Measurements from ENCODE around the gene GRN. TPM values are rescaled to one million over a fixed set of nuclear protein-coding genes. Genes with fewer than 3 reads are reported as not detected.
"Not testable (repeated sequence)": the region's sequence is repeated elsewhere in the genome, so short reads cannot be mapped to it uniquely, and the experiment has no call there.

Gene GRN
- total RNA-seq, 1 donor from 2014 or later: 288 TPM

- no peak for DNase-seq (ENCODE audit: low read depth, low spot score)
Observed at GRCh38 chr17:44360826-44361225, 15.7 kb downstream of the GRN start.

- DNase-seq (ENCODE audit: low read depth, low spot score): no peak
Observed at GRCh38 chr17:44361292-44362260, 16.5 kb downstream of the GRN start.

- no peak for DNase-seq (ENCODE audit: low read depth, low spot score)
Observed at GRCh38 chr17:44362459-44362948, 17.4 kb downstream of the GRN start.

- no peak for DNase-seq (ENCODE audit: low read depth, low spot score)
Observed at GRCh38 chr17:44362949-44363612, 18.0 kb downstream of the GRN start.

- no peak for DNase-seq (ENCODE audit: low read depth, low spot score)
Observed at GRCh38 chr17:44363613-44364159, 18.6 kb downstream of the GRN start, which contains the start of gene FAM171A2. FAM171A2 (minus strand) TSS chr17:44363853; CDS start chr17:44363714, 139 bp downstream.

- not testable (repeated sequence) for DNase-seq (ENCODE audit: low read depth, low spot score)
Observed at GRCh38 chr17:44365051-44365450, 19.9 kb downstream of the GRN start.

- DNase-seq (ENCODE audit: low read depth, low spot score): no peak
Observed at GRCh38 chr17:44367231-44367979, 22.3 kb downstream of the GRN start.

GRCh38 chr17:44368391-44369243 is 23.5 kb downstream of the GRN start:
- DNase-seq (ENCODE audit: low read depth, low spot score): not testable (repeated sequence)

- DNase-seq (ENCODE audit: low read depth, low spot score): not testable (repeated sequence)
Observed at GRCh38 chr17:44369414-44370023, 24.4 kb downstream of the GRN start.

- DNase-seq (ENCODE audit: low read depth, low spot score): no peak
Observed at GRCh38 chr17:44372036-44372435, 26.9 kb downstream of the GRN start.

GRCh38 chr17:44374306-44375195 is 29.4 kb downstream of the GRN start:
- DNase-seq (ENCODE audit: low read depth, low spot score): no peak

- DNase-seq (ENCODE audit: low read depth, low spot score): no peak
Observed at GRCh38 chr17:44375196-44376017, 30.3 kb downstream of the GRN start.

- no peak for DNase-seq (ENCODE audit: low read depth, low spot score)
Observed at GRCh38 chr17:44376124-44376523, 31.0 kb downstream of the GRN start.

GRCh38 chr17:44376779-44377178 is 31.7 kb downstream of the GRN start:
- DNase-seq (ENCODE audit: low read depth, low spot score): no peak

GRCh38 chr17:44378171-44378705 is 33.1 kb downstream of the GRN start:
- DNase-seq (ENCODE audit: low read depth, low spot score): no peak

GRCh38 chr17:44379887-44380286 is 34.8 kb downstream of the GRN start:
- DNase-seq (ENCODE audit: low read depth, low spot score): no peak

GRCh38 chr17:44380767-44381166 is 35.7 kb downstream of the GRN start:
- DNase-seq (ENCODE audit: low read depth, low spot score): no peak
